Measurements from ENCODE around the gene VPS13D. TPM values are rescaled to one million over a fixed set of nuclear protein-coding genes. Genes with fewer than 3 reads are reported as not detected.
A peak's percentile ranks its signal among the peaks of the same experiment; 100 is the strongest.

The VPS13D gene
- total and polyA plus RNA-seq, 10 donors, result 10.1 to 108 (median 86.3) TPM

DNA sequence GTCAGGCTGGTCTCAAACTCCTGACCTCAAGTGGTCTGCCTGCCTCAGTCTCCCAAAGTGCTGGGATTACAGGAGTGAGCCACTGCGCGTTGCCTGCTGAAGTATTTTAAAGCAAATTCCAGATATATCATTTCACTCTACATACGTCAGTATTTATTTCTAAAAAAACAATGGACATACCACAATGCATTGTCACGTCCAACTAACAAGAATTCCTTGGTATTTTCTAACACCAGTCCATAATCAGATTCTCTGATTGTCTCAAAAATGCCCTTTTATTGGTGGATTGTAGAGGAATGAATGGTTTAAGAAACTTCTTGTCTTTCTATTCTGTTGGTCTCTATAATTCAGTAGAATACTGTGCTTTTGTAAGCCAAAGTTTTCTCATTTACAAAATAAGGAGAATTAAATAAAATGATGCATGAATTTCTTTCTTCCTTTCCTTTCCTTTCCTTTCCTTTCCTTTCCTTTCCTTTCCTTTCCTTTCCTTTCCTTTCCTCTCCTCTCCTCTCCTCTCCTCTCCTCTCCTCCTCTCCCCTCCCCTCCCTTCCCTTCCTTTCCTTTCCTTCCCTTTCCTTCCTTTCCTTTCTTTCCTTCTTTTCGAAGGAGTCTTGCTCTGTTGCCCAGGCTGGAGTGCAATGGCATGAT is 55.8 kb downstream of the VPS13D start:
- intact Hi-C loops (cut with DNase I; ENCODE audit: low total_unique reads), result no loop called here
- 92 to 97% (median 95%) methylated on average over 5 of the region's 5 CpGs for WGBS, 5 donors
- TF ChIP-seq POLR2A (IDR thresholded peaks at IDR 0.05) (no peak), POLR2AphosphoS5 (IDR thresholded peaks at IDR 0.05) (no peak)
- TF ChIP-seq, protein P1, sequence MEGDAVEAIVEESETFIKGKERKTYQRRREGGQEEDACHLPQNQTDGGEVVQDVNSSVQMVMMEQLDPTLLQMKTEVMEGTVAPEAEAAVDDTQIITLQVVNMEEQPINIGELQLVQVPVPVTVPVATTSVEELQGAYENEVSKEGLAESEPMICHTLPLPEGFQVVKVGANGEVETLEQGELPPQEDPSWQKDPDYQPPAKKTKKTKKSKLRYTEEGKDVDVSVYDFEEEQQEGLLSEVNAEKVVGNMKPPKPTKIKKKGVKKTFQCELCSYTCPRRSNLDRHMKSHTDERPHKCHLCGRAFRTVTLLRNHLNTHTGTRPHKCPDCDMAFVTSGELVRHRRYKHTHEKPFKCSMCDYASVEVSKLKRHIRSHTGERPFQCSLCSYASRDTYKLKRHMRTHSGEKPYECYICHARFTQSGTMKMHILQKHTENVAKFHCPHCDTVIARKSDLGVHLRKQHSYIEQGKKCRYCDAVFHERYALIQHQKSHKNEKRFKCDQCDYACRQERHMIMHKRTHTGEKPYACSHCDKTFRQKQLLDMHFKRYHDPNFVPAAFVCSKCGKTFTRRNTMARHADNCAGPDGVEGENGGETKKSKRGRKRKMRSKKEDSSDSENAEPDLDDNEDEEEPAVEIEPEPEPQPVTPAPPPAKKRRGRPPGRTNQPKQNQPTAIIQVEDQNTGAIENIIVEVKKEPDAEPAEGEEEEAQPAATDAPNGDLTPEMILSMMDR (IDR thresholded peaks at IDR 0.05 in 8 of 11, conservative IDR thresholded peaks at IDR 0.05 in 3 of 11), result no peak
- Histone ChIP-seq H3K36me3 (peaks cover 0 to 94% (median 61%) of the 10 kb centered on the region in 6 donors), H3K4me1 (peaks cover 0 to 17% (median 0%) of the 10 kb centered on the region in 6 donors), H3K27ac (no peak overlapping the region), H3K27me3 (replicated peaks in 1 of 7) (no peaks in the 10 kb centered on the region), H3K4me3 (no peak overlapping the region), H3K9me3 (no peaks in the 10 kb centered on the region)
- no peak for DNase-seq

DNA sequence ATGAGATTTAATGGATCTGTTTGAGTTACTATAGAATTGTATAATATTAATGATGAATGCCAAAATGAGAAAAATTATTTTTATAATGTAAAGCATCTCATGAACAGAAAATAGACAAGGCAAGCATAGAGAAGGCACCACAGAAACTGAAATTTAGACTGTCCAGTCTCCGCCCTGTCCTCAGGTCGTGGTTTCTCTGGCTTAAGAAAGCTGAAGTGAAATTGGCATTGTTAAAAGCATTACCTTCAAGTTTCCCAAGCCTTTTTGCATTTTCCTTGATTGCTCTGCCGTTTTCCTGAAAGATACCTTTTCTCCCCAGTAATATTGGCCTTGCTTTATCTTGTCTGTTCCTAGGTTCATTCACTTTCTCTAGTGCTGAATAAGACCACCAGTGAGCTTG is 58.0 kb downstream of the VPS13D start:
- TF ChIP-seq, protein P1 (IDR thresholded peaks at IDR 0.05 in 8 of 11, conservative IDR thresholded peaks at IDR 0.05 in 3 of 11), result no peak
- no peak for TF ChIP-seq POLR2AphosphoS5 (IDR thresholded peaks at IDR 0.05)
- no peak for TF ChIP-seq POLR2A (IDR thresholded peaks at IDR 0.05)
- Histone ChIP-seq H3K27me3 (replicated peaks in 1 of 7) (no peaks in the 10 kb centered on the region), H3K4me1 (peaks cover 0 to 17% (median 0%) of the 10 kb centered on the region in 6 donors), H3K27ac (no peak overlapping the region), H3K9me3 (no peaks in the 10 kb centered on the region), H3K4me3 (no peak overlapping the region), H3K36me3 (peaks cover 0 to 93% (median 63%) of the 10 kb centered on the region in 6 donors)
- DNase-seq, result no peak
- intact Hi-C loops (cut with DNase I; ENCODE audit: low total_unique reads), result no loop called here
- 71 to 89% (median 75%) methylated on average over 3 of the region's 3 CpGs for WGBS, 5 donors

DNA sequence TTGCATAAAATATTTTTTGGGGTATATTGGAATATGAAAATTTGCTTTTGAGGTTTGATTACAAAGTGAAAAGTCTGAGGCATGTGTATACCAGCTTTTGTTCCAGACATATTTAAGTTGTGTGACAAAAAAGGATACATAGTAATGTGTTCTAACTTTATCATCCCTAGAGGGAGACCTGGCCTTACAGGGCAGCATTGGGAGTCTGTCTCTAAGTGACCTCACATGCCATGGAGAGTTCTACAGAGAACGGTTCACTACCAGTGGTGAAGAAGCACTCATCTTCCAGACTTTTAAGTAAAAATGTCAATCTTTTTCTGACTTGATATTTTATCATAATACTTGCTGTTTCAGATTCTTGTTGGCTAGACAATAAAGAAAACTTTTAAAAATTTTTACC is 61.0 kb downstream of the VPS13D start:
- Histone ChIP-seq H3K9me3 (no peaks in the 10 kb centered on the region), H3K27ac (no peak overlapping the region), H3K27me3 (replicated peaks in 1 of 7) (no peaks in the 10 kb centered on the region), H3K36me3 (peaks cover 0 to 94% (median 63%) of the 10 kb centered on the region in 6 donors), H3K4me1 (peaks cover 0 to 17% (median 0%) of the 10 kb centered on the region in 6 donors), H3K4me3 (no peak overlapping the region)
- no peak for TF ChIP-seq POLR2A (IDR thresholded peaks at IDR 0.05)
- TF ChIP-seq POLR2AphosphoS5 (IDR thresholded peaks at IDR 0.05), result no peak
- TF ChIP-seq, protein P1 (IDR thresholded peaks at IDR 0.05 in 8 of 11, conservative IDR thresholded peaks at IDR 0.05 in 3 of 11), result no peak
- WGBS, 5 donors, result 74 to 97% (median 92%) methylated on average over 1 of the region's 1 CpG
- DNase-seq, result no peak
- intact Hi-C loops (cut with DNase I; ENCODE audit: low total_unique reads), result no loop called here

DNA sequence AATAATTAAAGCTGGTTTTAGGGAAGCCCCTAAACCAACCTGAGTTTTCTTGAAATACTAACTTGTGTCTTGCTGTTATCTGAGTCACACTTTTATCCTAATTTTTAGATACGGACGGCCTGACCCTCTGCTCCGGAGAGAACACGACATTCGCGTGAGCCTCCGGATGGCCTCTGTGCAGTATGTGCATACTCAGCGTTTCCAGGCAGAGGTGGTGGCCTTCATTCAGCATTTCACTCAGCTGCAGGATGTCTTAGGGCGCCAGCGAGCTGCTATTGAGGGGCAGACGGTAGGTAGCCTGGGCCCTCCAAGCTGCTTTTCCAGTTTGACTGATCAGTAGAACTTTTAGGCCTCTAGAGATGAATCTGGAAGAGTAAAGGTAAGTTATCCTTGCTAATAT is 63.6 kb downstream of the VPS13D start:
- Histone ChIP-seq H3K4me3 (peak overlapping the region in 2 of 8 donors; percentile 14 to 35), H3K4me1 (peaks cover 0 to 2% (median 0%) of the 10 kb centered on the region in 6 donors), H3K36me3 (peaks cover 0 to 100% (median 65%) of the 10 kb centered on the region in 6 donors), H3K27ac (peak overlapping the region in 4 of 8 donors; percentile 32 to 58 (median 38)), H3K27me3 (replicated peaks in 1 of 7) (no peaks in the 10 kb centered on the region), H3K9me3 (no peaks in the 10 kb centered on the region)
- 69 to 83% (median 81%) methylated on average over 11 of the region's 11 CpGs for WGBS, 5 donors
- intact Hi-C loops (cut with DNase I; ENCODE audit: low total_unique reads), result no loop called here
- DNase-seq, result peak; percentile 71
- TF ChIP-seq, protein P1 (IDR thresholded peaks at IDR 0.05 in 8 of 11, conservative IDR thresholded peaks at IDR 0.05 in 3 of 11), result no peak
- peak in 2 of 3 donors; percentile 68 to 73 for TF ChIP-seq POLR2AphosphoS5 (IDR thresholded peaks at IDR 0.05)
